ENCODE results near the gene RBPJ.

DNA sequence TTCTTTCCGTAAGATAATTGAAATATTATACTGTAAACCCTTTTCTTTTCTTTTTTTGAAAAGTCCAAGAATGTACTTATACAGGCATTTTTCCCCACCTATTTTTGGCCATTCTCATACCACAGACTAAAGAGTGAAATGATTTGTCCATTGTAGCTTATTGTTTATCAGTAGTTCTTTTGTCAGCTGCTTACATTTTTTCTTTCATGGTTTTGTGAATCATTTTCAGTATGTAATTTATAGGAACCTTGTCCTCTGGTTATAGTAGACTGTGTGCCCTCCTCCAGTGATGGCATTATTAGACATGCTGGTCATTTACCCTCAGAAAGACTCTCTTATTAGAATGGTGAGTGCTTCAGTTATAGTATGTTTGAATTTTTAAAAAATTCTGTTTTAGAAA, 112.7 kb downstream of the RBPJ start:
- TF ChIP-seq, protein P1, sequence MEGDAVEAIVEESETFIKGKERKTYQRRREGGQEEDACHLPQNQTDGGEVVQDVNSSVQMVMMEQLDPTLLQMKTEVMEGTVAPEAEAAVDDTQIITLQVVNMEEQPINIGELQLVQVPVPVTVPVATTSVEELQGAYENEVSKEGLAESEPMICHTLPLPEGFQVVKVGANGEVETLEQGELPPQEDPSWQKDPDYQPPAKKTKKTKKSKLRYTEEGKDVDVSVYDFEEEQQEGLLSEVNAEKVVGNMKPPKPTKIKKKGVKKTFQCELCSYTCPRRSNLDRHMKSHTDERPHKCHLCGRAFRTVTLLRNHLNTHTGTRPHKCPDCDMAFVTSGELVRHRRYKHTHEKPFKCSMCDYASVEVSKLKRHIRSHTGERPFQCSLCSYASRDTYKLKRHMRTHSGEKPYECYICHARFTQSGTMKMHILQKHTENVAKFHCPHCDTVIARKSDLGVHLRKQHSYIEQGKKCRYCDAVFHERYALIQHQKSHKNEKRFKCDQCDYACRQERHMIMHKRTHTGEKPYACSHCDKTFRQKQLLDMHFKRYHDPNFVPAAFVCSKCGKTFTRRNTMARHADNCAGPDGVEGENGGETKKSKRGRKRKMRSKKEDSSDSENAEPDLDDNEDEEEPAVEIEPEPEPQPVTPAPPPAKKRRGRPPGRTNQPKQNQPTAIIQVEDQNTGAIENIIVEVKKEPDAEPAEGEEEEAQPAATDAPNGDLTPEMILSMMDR (IDR thresholded peaks at IDR 0.05): no peak
- TF ChIP-seq POLR2A (IDR thresholded peaks at IDR 0.05): no peak
- no peak for TF ChIP-seq EP300 (IDR thresholded peaks at IDR 0.05)

Measured in tibial nerve (tissue), 4 donors.